GM18907 (cell line): ENCODE data around the gene OXT.

ENCODE experiments used
- ATAC-seq: cut with Tn5 transposase; IDR thresholded peaks from one replicate; pipeline ENCODE4 v1.9.1; 2021; ENCODE audit warnings: mild to moderate bottlenecking, moderate library complexity; ENCODE audit not compliant: unreplicated experiment

OXT gene

DNA sequence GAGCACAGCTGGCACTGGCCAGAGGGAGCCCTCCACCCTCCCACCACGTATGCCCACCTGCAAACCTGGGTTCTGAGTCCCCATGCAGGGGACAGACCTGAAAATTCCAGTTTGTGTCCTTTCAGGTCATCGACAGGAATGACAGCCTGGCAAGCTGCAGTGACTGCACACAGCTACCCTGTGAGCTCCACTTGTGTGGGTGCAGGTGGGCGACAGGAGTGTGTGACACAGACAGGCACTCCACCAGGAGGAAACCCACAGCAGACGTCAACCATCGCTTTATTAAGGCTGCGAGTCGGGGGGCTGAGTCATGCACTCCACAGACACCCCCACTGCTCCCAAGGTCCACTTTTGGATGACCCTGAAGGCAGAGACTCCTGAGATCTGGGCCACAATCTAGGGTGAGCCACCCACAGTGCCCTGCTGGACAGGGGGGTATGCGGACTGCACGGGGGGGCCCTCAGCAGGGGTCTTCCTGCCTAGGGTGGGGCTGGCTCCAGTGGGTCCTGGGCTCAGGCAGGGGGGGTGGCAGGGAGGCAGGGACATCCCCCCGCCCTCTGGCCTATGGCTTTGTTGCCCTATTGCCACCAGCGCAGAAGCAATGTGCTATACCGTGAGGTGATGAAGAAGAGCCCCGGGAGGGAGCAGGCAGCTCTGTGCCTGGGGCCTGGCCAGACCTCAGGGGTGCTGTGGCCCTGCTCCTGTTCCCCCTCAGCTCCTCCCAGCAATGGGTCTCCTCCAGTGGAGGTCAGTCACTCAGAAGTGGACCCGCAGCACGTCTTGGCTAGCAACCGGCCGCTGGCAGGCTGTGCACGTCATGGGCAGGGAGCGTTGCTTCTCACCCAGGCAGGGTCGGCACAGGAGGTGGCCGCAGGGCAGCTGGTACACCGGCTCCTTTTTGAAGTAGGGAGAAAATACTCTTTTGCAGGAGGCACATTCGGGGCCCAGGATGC is 38.2 kb downstream of the OXT start:
- ATAC-seq, result no peak

DNA sequence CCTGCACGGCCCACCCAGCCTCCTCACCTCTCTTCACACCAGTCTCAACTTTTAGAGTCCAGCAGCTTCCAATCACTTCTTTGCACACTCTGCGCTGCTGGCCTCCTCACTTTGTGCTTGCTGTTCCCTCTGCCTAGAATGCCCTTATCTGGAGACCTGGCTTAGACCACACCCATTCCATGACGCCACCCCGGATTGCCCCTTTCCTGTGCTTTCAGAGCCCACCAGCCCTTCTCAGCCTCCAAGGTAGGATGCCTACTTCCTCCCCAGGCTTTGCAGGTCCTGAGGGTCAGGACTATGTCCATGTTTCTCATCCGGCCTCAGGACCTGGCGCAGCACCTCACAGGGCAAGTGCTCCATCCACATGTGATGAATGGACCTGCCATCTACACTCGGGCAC is 40.1 kb downstream of the OXT start:
- ATAC-seq, result no peak

GRCh38 chr20:3111995-3112394 is 40.6 kb downstream of the OXT start:
- no peak for ATAC-seq

GRCh38 chr20:3115190-3116107 is 44.0 kb downstream of the OXT start:
- no peak for ATAC-seq

- ATAC-seq, result no peak
These were observed 44.9 kb downstream of the OXT start for GRCh38 chr20:3116341-3116740.

GRCh38 chr20:3117839-3118379 is 46.5 kb downstream of the OXT start:
- ATAC-seq, result peak; percentile 65

- ATAC-seq, result no peak
These were observed 47.6 kb downstream of the OXT start for GRCh38 chr20:3119044-3119443.

GRCh38 chr20:3121271-3121911 is 50.0 kb downstream of the OXT start:
- ATAC-seq, result no peak
